Fibroblast of lung (primary cell): ENCODE data around the gene TTC31.

ENCODE experiments used
- CTCF ChIP-seq, 2 donors: IDR thresholded peaks in 1 of 2; conservative IDR thresholded peaks in 1 of 2; 1 replicate in 1 of 2; 2 replicates in 1 of 2; pipeline ENCODE4 v1.5.1; 2011 to 2012; ENCODE audit warnings: low read length in 2 of 2, control low read depth in 1 of 2, inconsistent platforms in 1 of 2, low read depth in 1 of 2, mild to moderate bottlenecking in 1 of 2
- EZH2 ChIP-seq: IDR thresholded peaks from 2 replicates; pipeline ENCODE4 v1.5.1; 2012; ENCODE audit warnings: low read length, control low read depth, mild to moderate bottlenecking; ENCODE audit errors: missing control alignments

GRCh38 chr2:74450570-74451190, 32.2 kb upstream of the TTC31 start:
- TF ChIP-seq CTCF (conservative IDR thresholded peaks at IDR 0.05 in 1 of 2, IDR thresholded peaks at IDR 0.05 in 1 of 2; ENCODE audit: low read depth in 1 of 2, low read length in 2 of 2) (no peak), EZH2 (no peak)
